Retina (tissue), 1 donor: Measurements from ENCODE around the gene NPFFR1.

Experiments used
- DNase-seq: peaks from one replicate; pipeline ENCODE4 v3.0.0-alpha.2; 2016

The NPFFR1 gene

DNA sequence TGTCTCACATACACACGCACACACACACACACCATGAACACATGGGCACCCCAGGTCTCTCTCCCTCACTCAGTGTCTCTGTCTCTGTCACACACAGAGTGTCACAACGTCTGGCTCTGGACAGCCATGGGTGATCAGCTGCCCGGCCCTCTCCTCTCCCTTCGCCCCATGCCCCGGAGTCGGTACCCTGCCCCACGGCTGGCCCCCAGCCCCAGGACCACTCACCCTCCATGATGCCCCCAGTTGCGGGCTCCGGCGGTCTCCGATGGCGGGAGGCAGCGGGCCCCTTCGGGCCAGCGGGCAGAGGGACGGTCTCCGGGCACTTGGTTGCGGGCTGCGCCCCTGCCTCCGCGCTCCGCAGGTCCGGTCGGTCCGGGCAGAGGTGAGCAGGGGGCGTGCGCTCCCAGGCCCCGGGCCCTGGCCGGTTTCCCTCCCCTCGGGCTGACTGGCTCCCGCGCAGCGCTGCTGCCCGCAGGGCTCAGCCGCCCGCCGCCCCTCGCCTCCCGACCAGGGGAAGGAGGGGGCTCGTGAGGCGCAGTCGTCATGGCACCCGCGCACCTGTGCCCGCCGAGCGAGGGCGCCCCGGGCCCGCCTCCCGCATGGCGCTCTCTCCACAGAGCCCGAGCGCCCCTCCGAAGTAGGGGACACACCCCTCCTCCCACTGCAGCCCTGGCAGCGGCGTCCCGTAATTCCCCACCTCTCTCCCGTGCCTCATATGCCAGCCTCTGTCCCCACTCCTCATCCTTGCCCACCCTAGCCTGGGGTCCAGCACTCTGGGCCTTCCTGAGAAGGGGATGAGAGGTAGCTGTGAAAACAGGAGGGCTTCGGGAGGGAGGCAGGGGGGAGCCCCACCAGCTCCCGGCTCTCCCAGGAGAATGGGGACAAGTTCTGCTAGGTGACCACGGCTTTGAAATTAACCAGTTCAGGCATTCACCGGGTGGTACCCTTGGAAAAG is at the start of gene NPFFR1:
TSS of gene NPFFR1 (minus strand) at position 560 of the 955 bp plus-strand sequence. CDS start at position 232, 328 bp downstream.
- peak; percentile 50 for DNase-seq

DNA sequence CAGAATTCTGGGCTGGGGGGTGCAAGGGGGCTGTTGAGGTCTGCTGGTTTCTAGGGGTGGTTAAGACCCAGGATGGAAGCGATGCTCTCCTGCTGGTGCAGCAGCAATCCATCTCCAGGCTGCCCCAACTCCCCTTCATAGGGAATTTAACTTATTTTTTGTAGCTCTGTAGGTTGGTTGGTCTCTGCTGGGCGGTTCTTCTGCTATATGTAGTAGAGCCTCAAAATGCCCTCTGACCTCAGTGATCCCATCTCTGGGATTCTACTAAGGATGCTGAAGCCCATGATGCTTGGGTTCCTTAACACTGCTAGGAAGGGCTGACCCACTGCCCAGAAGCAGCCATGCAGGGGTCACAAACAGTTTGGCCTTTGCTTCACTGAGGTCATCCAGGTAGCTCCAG is 49.5 kb upstream of the NPFFR1 start:
- DNase-seq = no peak

DNA sequence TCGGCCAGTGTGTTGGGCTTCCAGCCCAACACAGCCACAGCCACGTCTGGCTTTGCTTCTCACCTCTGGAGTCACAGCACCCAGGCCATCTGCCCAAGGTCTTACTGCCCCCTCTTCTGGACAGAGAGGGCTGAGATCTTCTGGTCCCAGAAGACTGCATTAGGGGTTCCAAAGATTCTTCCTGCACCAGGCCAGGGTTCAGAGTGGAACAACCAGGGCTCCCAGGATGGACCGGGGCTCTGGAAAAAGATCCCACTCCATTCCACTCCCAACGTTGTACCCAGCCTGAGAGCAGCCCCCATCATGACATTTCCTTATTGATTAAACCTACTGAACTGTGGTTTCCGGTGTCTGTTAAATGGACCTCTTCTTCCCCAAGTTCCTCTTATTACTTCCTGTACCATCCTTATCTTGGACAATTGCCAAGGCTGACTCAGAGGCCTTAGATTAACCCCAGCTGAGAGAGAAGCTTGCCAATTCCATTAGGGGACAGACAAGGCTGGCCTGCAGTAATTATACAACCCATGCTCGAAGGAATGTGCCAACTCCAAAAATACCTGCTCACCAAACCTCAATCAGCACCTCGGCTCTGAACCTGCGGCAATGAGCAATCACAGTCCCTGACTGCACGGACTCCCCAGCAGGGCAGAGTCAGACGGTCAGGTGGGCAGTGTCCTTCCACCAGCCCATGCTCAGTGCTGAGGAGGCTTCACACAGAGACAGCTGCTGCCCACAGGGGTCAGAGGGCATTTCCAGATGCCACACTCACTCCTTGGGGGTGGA is 47.9 kb upstream of the NPFFR1 start:
- no peak for DNase-seq

GRCh38 chr10:70331160-70331485 is 47.3 kb upstream of the NPFFR1 start:
- DNase-seq = no peak

GRCh38 chr10:70330671-70331070 is 46.9 kb upstream of the NPFFR1 start:
- no peak for DNase-seq

DNA sequence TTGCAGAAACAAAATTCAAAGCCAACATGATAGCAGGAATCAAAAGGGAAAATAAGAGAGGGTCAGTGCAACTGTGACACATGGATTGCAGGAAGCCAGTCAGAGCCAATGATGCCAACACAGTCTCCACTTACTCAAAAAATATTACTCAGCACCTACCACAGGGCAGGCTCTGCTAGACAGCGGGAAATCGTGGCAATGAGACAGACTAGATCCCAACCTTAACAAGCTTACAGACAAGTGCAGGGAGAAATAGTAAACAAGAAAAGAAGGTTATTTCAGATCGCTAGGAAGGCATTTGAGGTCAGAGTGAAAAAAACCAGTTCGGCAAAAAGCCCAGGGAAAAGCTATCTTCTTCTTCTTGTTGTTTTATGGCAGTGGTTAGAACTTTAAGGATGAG is 45.2 kb upstream of the NPFFR1 start:
- DNase-seq = no peak

DNA sequence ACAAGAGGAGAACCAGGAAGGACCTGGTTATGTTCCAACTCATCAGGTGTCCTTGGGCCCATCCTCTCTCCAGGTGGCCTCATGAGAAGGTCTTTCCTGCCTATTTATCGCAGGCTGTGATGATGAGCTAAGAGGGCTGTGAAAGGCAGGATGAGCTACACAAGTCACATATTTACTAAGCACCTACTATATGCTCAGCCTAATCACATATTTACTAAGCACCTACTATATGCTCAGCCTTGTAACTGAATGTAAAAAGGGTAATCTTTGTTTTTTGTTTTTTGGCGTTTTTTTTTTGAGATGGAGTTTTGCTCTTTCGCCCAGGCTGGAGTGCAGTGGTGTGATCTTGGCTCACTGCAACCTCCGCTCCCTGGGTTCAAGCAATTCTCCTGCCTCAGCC is 44.2 kb upstream of the NPFFR1 start:
- no peak for DNase-seq

DNA sequence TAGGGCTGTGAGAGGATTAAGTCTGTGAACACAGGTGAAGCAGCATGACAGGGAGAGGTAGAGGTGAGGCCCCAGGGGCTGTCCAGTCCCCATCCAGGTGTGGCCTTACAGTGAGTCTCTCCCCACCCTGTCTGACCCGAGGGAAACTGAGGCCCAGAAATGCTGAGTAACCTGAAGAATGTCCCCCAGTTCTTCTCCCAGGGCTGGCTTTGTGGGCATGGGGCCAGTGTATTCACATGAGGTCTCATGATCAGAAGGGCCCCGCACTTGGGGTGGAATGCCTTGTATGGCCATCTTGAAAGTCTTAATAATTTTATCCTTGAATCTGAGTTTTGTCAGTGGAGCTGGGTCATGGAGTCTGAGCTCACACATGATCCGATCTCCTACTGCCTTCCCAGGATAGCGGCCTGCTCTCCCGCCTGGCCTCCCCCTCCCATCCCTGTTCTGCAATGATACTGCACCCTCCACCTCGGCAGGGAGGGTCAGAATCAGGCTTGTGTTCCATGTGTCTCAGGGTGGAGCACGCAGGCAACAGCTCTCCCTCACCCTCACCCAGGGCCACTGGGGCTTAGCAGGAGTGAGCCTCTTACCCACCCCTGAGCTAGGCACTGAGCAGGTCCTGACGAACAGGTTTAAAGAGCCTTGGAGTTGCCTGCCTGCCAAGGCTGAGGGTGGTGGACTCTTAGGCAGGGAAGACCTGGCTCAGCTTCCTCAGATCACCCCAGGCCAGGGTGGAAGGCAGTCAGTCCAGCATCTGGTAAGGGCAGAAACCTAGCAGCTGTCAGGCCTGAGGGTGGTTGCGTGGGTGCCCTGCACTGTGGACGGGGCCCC is 41.4 kb upstream of the NPFFR1 start:
- peak; percentile 14 for DNase-seq

DNA sequence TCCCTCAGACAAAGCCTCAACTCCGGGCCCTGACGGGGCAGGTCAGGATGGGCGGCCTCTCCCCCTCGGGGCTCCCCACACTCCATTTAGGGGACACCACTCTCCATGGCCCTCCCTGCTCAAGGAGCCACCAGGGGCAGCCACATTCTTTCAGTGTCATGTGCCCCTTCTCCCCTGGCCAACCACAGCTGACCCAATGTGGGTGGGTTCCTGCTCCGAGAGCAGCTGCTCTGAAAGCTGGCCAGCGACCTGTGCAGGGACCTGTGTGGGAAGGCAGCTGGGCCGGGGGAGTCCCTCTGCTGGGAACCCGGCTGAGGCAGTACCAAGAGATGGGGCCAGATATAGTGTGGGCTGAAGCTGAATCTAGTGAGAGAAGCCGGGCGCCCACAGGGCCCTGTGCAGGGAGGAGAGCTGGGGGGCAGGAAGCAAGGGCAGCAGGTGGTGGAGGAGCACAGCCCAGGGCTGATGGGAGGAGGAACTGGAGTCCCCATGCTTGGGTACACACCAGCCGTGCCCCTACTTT is 40.6 kb upstream of the NPFFR1 start:
- peak; percentile 55 for DNase-seq

DNA sequence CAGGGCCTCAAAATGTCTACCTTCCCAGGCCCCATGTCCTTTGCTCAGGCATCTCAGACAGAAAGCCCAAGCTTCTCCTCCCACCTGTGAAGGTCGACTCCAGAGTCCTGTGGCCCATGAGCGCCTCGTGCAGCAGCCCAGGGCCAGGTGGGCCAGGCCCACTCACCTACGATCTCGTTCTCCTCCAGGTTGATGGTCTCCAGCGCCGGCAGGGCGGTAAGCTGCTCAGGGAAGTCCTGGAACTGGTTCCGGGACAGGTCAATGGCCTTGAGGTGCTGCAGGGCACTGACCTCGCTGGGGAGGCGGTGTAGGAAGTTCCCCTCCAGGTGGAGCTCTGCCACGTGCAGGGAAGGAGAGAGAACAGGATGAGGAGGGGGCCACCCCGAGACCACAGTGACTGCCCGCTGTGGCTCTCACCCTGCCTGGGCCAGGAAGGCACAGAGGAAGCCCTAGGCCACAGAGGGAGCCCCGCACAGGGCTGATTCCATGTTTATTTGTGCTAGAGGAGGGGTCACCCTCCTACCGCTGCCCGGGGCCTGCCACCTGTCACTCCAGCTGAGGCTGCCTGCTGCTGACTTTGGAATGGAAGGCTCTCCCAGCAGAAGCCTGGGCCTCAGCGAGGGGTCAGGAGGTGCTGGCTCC is 40.0 kb upstream of the NPFFR1 start:
- no peak for DNase-seq

- no peak for DNase-seq
Observed at GRCh38 chr10:70323138-70323696, 39.4 kb upstream of the NPFFR1 start.

DNA sequence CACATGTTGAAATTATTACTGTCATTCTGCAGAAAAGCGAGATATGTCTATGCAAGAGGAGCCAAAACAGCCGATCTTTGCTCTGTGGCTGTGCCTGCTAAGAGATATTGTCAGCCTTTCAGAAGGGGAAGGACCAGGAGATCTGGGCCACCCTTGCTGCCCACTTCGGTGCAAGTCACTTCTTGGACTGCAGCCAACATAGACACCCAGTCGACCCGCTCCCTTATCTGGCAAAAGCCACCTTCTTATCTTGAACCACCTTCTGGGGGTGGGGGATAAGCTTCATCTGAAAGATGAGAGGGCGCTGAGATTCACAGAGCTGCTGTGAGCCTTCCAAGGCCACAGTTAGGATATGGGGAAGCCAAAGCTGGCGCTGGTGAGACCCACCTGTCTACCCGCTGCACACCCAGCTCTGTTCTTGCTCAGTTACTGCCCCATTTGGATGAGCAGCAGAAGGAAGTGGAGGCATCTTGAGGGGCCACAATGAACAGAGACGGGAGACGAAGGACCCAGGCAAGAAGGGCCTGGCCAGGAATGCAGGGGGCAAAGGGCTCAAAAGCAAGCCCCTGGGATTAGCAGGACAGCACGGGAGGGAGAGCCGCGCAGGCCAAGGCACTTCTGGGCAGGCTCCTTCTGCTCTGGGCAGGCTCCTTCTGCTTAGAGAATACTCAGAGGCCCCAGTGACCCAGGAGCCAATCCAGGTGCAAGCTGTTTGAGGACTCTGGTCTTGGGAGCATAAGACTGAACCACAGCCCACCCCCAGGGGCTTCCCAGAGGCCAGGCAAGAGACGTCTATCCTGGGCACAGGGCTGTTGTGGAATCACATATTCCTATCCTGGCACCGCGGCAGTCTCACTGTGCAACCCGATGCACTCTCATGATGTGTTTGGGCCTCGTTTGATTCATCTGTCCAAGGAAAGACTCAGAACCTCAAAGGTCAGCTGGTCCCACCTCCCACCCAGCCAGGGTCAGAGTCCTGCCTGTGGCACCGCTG is 38.4 kb upstream of the NPFFR1 start:
- DNase-seq = no peak

DNA sequence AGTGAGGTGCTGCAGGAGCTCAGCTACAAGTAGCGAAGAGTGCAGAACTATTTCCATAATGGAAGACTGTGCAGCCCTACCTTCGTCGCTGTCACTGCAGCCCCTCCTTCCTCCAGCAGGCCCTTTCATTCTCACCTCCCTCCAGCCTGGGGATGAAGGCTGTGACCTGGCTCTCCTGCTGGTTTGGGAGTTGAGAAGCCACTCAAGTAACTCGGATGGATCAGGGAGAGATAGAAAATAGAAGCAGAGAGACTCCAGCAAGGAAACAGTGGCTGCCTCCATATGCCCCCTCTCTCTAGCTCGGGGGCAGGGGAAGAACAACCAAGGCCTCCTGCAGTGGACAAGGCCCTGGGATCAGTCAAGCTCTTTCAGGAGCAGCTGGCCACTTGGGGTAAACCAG is 37.4 kb upstream of the NPFFR1 start:
- no peak for DNase-seq

DNA sequence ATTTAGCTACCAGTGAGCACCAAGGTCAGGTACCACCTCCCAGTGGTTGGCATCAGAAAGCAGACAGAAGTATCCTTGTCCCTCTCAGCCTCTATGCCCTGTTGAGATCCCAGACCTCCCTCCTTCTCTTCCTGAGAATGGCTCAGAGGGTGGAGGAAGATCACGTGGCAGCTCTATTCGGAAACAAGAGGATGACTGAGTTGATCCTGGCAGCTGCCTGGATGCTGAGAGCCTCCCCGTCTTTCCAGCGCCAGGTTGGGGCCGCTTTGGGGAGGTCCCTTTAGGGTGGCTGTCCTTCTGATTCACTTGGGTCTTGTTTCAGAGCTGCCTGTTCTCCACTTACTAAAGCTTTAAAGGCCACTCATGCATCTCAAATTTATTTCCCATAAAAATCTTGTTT is 36.9 kb upstream of the NPFFR1 start:
- no peak for DNase-seq

DNA sequence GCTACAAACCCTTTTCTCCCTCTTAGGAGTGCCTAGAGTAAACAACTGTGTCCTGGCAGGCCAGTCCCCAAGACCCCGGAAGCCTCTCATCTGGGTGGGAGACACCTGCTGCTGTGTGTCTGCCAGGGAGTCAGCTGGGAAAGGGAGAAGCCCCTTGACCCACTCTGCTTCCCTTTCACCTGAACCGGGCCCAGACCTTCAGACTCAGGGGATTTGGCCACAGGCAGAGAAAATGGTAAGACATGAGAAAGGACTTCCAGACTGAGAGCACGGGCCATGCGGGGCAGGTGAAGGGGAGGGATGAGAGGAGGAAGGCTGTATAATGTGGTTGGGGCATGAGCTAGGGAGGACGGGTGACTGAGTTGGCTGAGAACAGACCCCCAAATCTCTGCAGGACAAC is 36.0 kb upstream of the NPFFR1 start:
- DNase-seq = no peak

DNA sequence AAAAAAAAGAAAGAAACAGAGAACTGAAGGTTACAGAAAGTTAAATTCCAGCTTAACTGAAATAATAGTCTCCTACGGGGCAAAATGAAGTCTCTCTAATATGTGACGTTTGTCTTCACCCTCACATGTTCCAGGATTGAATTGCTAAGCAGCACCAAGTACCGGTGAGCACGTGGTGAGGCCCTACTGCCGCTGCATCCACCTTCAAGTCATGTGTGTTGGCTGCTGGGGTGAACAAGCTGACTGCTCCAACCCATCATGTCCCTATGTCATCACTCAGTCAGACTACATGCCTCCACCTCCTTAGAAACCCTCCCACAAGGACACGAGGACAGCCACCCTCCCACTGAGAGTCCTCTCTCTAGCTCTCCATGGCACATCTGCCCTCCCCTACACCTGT is 35.4 kb upstream of the NPFFR1 start:
- no peak for DNase-seq

GRCh38 chr10:70317943-70318318 is 34.1 kb upstream of the NPFFR1 start:
- DNase-seq = no peak

- no peak for DNase-seq
Observed at GRCh38 chr10:70317272-70317942, 33.6 kb upstream of the NPFFR1 start.

DNA sequence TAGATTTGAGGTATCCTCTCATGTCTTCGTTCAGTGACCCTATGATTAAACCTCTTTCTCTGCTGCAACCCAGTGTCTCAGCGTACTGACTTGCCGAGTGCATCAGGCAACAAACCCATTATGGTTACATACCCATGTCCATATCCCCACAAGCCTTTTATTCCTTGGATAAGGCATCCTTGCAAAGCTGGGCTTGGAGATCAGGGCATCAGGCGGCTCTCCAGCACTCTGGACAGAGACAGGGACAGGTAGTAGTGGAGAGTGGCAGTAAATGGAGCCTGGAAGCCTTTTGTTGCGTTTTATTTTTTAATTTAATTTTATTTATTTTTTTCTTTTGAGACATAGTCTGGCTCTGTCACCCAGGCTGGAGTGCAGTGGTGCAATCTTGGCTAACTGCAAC is 32.0 kb upstream of the NPFFR1 start:
- DNase-seq = no peak

GRCh38 chr10:70315276-70315675 is 31.5 kb upstream of the NPFFR1 start:
- DNase-seq = no peak
